A549 (cell line): ENCODE measurements around the gene ALDH3B2. TPM values are rescaled to one million over a fixed set of nuclear protein-coding genes. Genes with fewer than 3 reads are reported as not detected.

Experiments
- ATAC-seq, 2 experiments: fragments of 200-7000 bp in 1 of 2; fragments of >200 bp in 1 of 2; cut with Nextera tagmentation in 1 of 2; cut with Tn5 transposase in 1 of 2; 3 replicates each; pipeline versions ENCODE4 v1.8.0 to v1.9.1; 2018 to 2020; ENCODE audit warnings: mild to moderate bottlenecking in 1 of 2, moderate library complexity in 1 of 2
- CTCF ChIA-PET: fragments of 300-600 bp; sonication (Branson Sonifier 250); formaldehyde crosslinking; extraction: SDS; loops from one replicate; lab custom pipeline; 2021; ENCODE audit warnings: antibody characterized with exemption, inconsistent platforms; lab: Yijun Ruan, JAX
- POLR2A ChIA-PET: fragments of 350-600 bp; formaldehyde crosslinking; extraction: SDS; loops from one replicate; lab custom pipeline; 2021; ENCODE audit warnings: antibody characterized with exemption, inconsistent platforms; lab: Yijun Ruan, JAX
- DNase-seq, 2 experiments: peaks; one replicate each; pipeline versions ENCODE4 v3.0.0 to v3.0.0-alpha.2; 2011 to 2016; ENCODE audit warnings: low read depth in 1 of 2, low spot score in 1 of 2
- FAIRE-seq: peaks from 2 replicates; lab custom pipeline; 2011; peaks lifted over from hg19 to GRCh38; lab: Jason Lieb, UNC
- H3K27ac ChIP-seq, 2 experiments: fragments of >200 bp; sonication (Bioruptor Twin); formaldehyde crosslinking; 3 replicates each; pipeline ENCODE4 v1.5.1; 2016 to 2017
- H3K4me1 ChIP-seq: fragments of >200 bp; sonication (Bioruptor Twin); formaldehyde crosslinking; 3 replicates; pipeline ENCODE4 v1.6.1; 2016
- H3K4me2 ChIP-seq: fragments of >200 bp; sonication (Bioruptor Twin); formaldehyde crosslinking; 3 replicates; pipeline ENCODE4 v1.6.1; 2016
- H3K4me3 ChIP-seq: fragments of >200 bp; sonication (Bioruptor Twin); formaldehyde crosslinking; 3 replicates; pipeline ENCODE4 v1.5.1; 2016
- H3K9me3 ChIP-seq: fragments of >200 bp; sonication (Bioruptor Twin); formaldehyde crosslinking; 3 replicates; pipeline ENCODE4 v1.6.1; 2016
- ATOH8 ChIP-seq: fragments of 250-450 bp; sonication (Bioruptor Pico); IDR thresholded peaks from 2 replicates; pipeline ENCODE4 v1.5.0; 2020; ENCODE audit warnings: low read depth, mild to moderate bottlenecking, moderate library complexity
- BCL3 ChIP-seq: fragments of >200 bp; sonication (Bioruptor Twin); formaldehyde crosslinking; IDR thresholded peaks from 3 replicates; pipeline ENCODE4 v1.6.1; 2016
- CHD2 ChIP-seq: fragments of 150-350 bp; IDR thresholded peaks from 2 replicates; pipeline ENCODE4 v1.6.1; 2014; ENCODE audit warnings: low read length; ENCODE audit not compliant: partially characterized antibody
- CHD4 ChIP-seq: fragments of 200-600 bp; sonication (generic); IDR thresholded peaks from 2 replicates; pipeline ENCODE4 v1.6.1; 2016; ENCODE audit warnings: antibody characterized with exemption, mild to moderate bottlenecking, borderline replicate concordance
- CTCF ChIP-seq: fragments of >200 bp; sonication (Bioruptor Twin); formaldehyde crosslinking; IDR thresholded peaks from 3 replicates; pipeline ENCODE4 v1.5.1; 2016
- E2F6 ChIP-seq: IDR thresholded peaks from 2 replicates; pipeline ENCODE4 v1.6.1; 2012; ENCODE audit warnings: low read depth, borderline replicate concordance
- EHF ChIP-seq: fragments of 250-450 bp; sonication (Bioruptor Pico); IDR thresholded peaks from 2 replicates; pipeline ENCODE4 v1.5.0; 2020; ENCODE audit warnings: mild to moderate bottlenecking
- EP300 ChIP-seq, 2 experiments: fragments of >200 bp; sonication (Bioruptor Twin); formaldehyde crosslinking; IDR thresholded peaks; 2 replicates in 1 of 2; 3 replicates in 1 of 2; pipeline ENCODE4 v1.6.1; 2016 to 2017
- HDAC2 ChIP-seq: fragments of 200-600 bp; sonication (generic); IDR thresholded peaks from 2 replicates; pipeline ENCODE4 v1.6.1; 2016
- HEYL ChIP-seq: fragments of 250-450 bp; sonication (Bioruptor Pico); IDR thresholded peaks from 2 replicates; pipeline ENCODE4 v1.8.0; 2021; ENCODE audit warnings: mild to moderate bottlenecking, moderate library complexity
- HOXA7 ChIP-seq: fragments of 250-450 bp; sonication (Bioruptor Pico); IDR thresholded peaks from 2 replicates; pipeline ENCODE4 v1.5.0; 2020; ENCODE audit warnings: mild to moderate bottlenecking, moderate library complexity
- MAFK ChIP-seq: fragments of 450-650 bp; IDR thresholded peaks from 2 replicates; pipeline ENCODE4 v1.6.1; 2014; ENCODE audit not compliant: partially characterized antibody
- NR3C1 ChIP-seq: fragments of >200 bp; sonication (Bioruptor Twin); formaldehyde crosslinking; IDR thresholded peaks from 3 replicates; pipeline ENCODE4 v1.6.1; 2017
- PBX3 ChIP-seq: IDR thresholded peaks from 2 replicates; pipeline ENCODE4 v1.6.1; 2012
- RAD21 ChIP-seq, 2 experiments: fragments of >200 bp in 1 of 2; sonication (Bioruptor Twin) in 1 of 2; formaldehyde crosslinking in 1 of 2; IDR thresholded peaks in 1 of 2; conservative IDR thresholded peaks in 1 of 2; 2 replicates in 1 of 2; 3 replicates in 1 of 2; pipeline ENCODE4 v1.6.1; 2012 to 2018; ENCODE audit warnings: inconsistent platforms in 1 of 2
- RARB ChIP-seq: fragments of 250-450 bp; sonication (Bioruptor Pico); IDR thresholded peaks from 2 replicates; pipeline ENCODE4 v1.8.0; 2021; ENCODE audit warnings: mild to moderate bottlenecking, moderate library complexity
- RCOR1 ChIP-seq: fragments of 150-350 bp; IDR thresholded peaks from 2 replicates; pipeline ENCODE4 v1.6.1; 2014; ENCODE audit warnings: antibody characterized with exemption, low read length, low read depth
- REST ChIP-seq: fragments of 200-600 bp; sonication (generic); IDR thresholded peaks from 2 replicates; pipeline ENCODE4 v1.6.1; 2016; ENCODE audit warnings: antibody characterized with exemption, mild to moderate bottlenecking, moderate library complexity
- SMC3 ChIP-seq: fragments of >200 bp; sonication (Bioruptor Twin); formaldehyde crosslinking; IDR thresholded peaks from 3 replicates; pipeline ENCODE4 v1.6.1; 2018; ENCODE audit warnings: inconsistent platforms
- ZFP36 ChIP-seq: fragments of 450-650 bp; IDR thresholded peaks from 2 replicates; pipeline ENCODE4 v1.6.1; 2014; ENCODE audit warnings: borderline replicate concordance; ENCODE audit not compliant: partially characterized antibody
- ZNF302 ChIP-seq: fragments of 250-450 bp; sonication (Bioruptor Pico); IDR thresholded peaks from 2 replicates; pipeline ENCODE4 v1.9.0; 2021; ENCODE audit warnings: inconsistent platforms, mild to moderate bottlenecking, moderate library complexity
- ZSCAN20 ChIP-seq: fragments of 250-450 bp; sonication (Bioruptor Pico); IDR thresholded peaks from 2 replicates; pipeline ENCODE4 v1.8.0; 2022; ENCODE audit warnings: mild to moderate bottlenecking, moderate library complexity
- WGBS: methylation state at CpG from one replicate; pipeline ENCODE4 v1.1.6; 2017; ENCODE audit errors: missing lambda C conversion rate; 5-methylcytosine and 5-hydroxymethylcytosine counted together
- polyA plus RNA-seq, 4 experiments: library from polyadenylated mRNA; depleted of rRNA in 3 of 4; stranded (reverse); fragments of >200 nt; fragmentation: RNase III in 1 of 4; extraction: RNeasy Plus Mini Kit Qiagen cat#74134 plus additional on column Dnase treatment in 1 of 4; gene quantifications; 2 replicates in 3 of 4; 3 replicates in 1 of 4; pipeline ENCODE4 v1.2.3, GENCODE V29; 2011 to 2017

Gene ALDH3B2
- polyA plus RNA-seq, 2 of the 4 experiments (the other 2 are of a cell fraction): not detected

- no peak overlapping the region for H3K4me2 ChIP-seq
- H3K4me1 ChIP-seq: no peaks in the 10 kb centered on the region
- H3K27ac ChIP-seq: no peak overlapping the region
- FAIRE-seq (no peak), ATAC-seq (no peak), DNase-seq (no peak)
- 84% methylated on average over 7 of the region's 11 CpGs for WGBS
- TF ChIP-seq EP300 (IDR thresholded peaks at IDR 0.05): no peak
- TF ChIP-seq MAFK: no peak
- no peak for TF ChIP-seq E2F6
- TF ChIP-seq ATOH8: no peak
- TF ChIP-seq HDAC2: no peak
- no peak for TF ChIP-seq EHF
- TF ChIP-seq BCL3: no peak
- TF ChIP-seq ZNF302 (CRISPR knock-in tag): no peak
- TF ChIP-seq CHD2: no peak
- no peak for TF ChIP-seq HOXA7 (CRISPR knock-in tag)
- no peak for TF ChIP-seq HEYL
- no peak for TF ChIP-seq RARB
- no peak for TF ChIP-seq SMC3
- TF ChIP-seq RCOR1: no peak
- TF ChIP-seq ZFP36: no peak
- no peak for TF ChIP-seq RAD21 (conservative IDR thresholded peaks at IDR 0.05 in 1 of 2, IDR thresholded peaks at IDR 0.05 in 1 of 2)
- TF ChIP-seq ZSCAN20 (CRISPR knock-in tag): no peak
- TF ChIP-seq NR3C1: no peak
- no peak for TF ChIP-seq CHD4
- ChIA-PET CTCF (interaction anchor here (0.6 to 13.0 kb wide), 10 partner anchors 8 to 125 kb away, joined by 3 to 150 read pairs (median 3); partner anchors contain the start of gene NUDT8), POLR2A (no interaction called here)
- no peaks in the 10 kb centered on the region for H3K9me3 ChIP-seq
- no peak overlapping the region for H3K4me3 ChIP-seq
Observed at GRCh38 chr11:67666303-67666645, 8.1 kb downstream of the ALDH3B2 start.

GRCh38 chr11:67665541-67666302, 8.7 kb downstream of the ALDH3B2 start:
- ATAC-seq (peak; percentile 67 to 82), FAIRE-seq (no peak)
- Histone ChIP-seq H3K27ac (no peak overlapping the region), H3K4me3 (no peak overlapping the region), H3K4me1 (no peaks in the 10 kb centered on the region)
- POLR2A ChIA-PET: no interaction called here
- TF ChIP-seq CTCF (peak; percentile 34; the same call in 1 of the 3 replicates), SMC3 (peak; percentile 53), PBX3 (no peak), RAD21 (conservative IDR thresholded peaks at IDR 0.05 in 1 of 2, IDR thresholded peaks at IDR 0.05 in 1 of 2) (peak; percentile 37 to 51; a peak in 4 of 5 replicates), REST (no peak)
- TF ChIP-seq, all 56 proteins: peak for 3
- DNase-seq: peak in 1 of 2 experiments; percentile 46
- Histone ChIP-seq H3K9me3 (no peaks in the 10 kb centered on the region), H3K4me2 (no peak overlapping the region)
- CTCF ChIA-PET: interaction anchor here (0.6 to 13.0 kb wide), 14 partner anchors 7 to 1363 kb away, joined by 3 to 150 read pairs (median 4); partner anchors contain the start of gene NUDT8
- 48% methylated on average over 19 of the region's 24 CpGs for WGBS
